HepG2 (cell line): Measurements from ENCODE around the gene TMEM132D. TPM values are rescaled to one million over a fixed set of nuclear protein-coding genes. Genes with fewer than 3 reads are reported as not detected.

ENCODE experiments used
- ATAC-seq: fragments of 200-7000 bp; cut with Tn5 transposase; 3 replicates; pipeline ENCODE4 v1.9.1; 2020; ENCODE audit warnings: mild to moderate bottlenecking, moderate library complexity
- BruUV-seq: library from RNA; stranded (reverse); fragments of 400-500 nt; replicated peaks from 2 replicates; lab custom pipeline; 2021; lab: Mats Ljungman, UMichigan
- CTCF ChIA-PET: fragments of 300-600 bp; formaldehyde crosslinking; extraction: SDS; loops from one replicate; lab custom pipeline; 2021; ENCODE audit warnings: low total read pairs, inconsistent platforms, low intra/inter-chr PET ratio; lab: Yijun Ruan, JAX
- POLR2A ChIA-PET: fragments of 350-600 bp; sonication (Branson Sonifier 250); formaldehyde crosslinking; loops from one replicate; lab custom pipeline; 2020; ENCODE audit warnings: antibody characterized with exemption, inconsistent platforms; lab: Yijun Ruan, JAX
- DNase-seq: peaks from one replicate; pipeline ENCODE4 v3.0.0-alpha.2; 2015; ENCODE audit warnings: low spot score
- FAIRE-seq: peaks from 3 replicates; lab custom pipeline; 2011; peaks lifted over from hg19 to GRCh38; lab: Jason Lieb, UNC
- H2AFZ ChIP-seq: one replicate; pipeline ENCODE4 v1.6.1; 2011; ENCODE audit warnings: low read length, inconsistent platforms
- H3K27ac ChIP-seq: fragments of 300-600 bp; 3 replicates; pipeline ENCODE4 v1.8.0; 2011; ENCODE audit warnings: mixed run types, mild to moderate bottlenecking, mixed read lengths, low read length, inconsistent platforms; ENCODE audit not compliant: insufficient read depth; ENCODE audit errors: extremely low read length
- H3K27me3 ChIP-seq, 2 experiments: fragments of 200-600 bp in 1 of 2; 2 replicates in 1 of 2; 3 replicates in 1 of 2; pipeline versions ENCODE4 v1.6.0 to v1.8.0; 2011; ENCODE audit warnings: low read length in 2 of 2, mild to moderate bottlenecking in 2 of 2, moderate library complexity in 2 of 2, inconsistent platforms in 1 of 2; ENCODE audit not compliant: insufficient read depth in 2 of 2, control insufficient read depth in 1 of 2
- H3K36me3 ChIP-seq, 2 experiments: fragments of 200-600 bp in 1 of 2; replicated peaks in 1 of 2; 2 replicates in 1 of 2; 3 replicates in 1 of 2; pipeline versions ENCODE4 v1.5.1 to v1.8.0; 2011; ENCODE audit warnings: low read length in 2 of 2, inconsistent platforms in 1 of 2; ENCODE audit not compliant: insufficient read depth in 2 of 2, control insufficient read depth in 1 of 2
- H3K4me1 ChIP-seq: 2 replicates; pipeline ENCODE4 v1.5.1; 2012; ENCODE audit warnings: low read length, inconsistent platforms; ENCODE audit not compliant: insufficient read depth
- H3K4me2 ChIP-seq: 2 replicates; pipeline ENCODE4 v1.6.0; 2011; ENCODE audit warnings: low read depth, low read length, inconsistent platforms
- H3K4me3 ChIP-seq, 3 experiments: fragments of 200-600 bp in 1 of 3; sonication (generic), shearing (Covaris generic) in 1 of 3; replicated peaks in 1 of 3; 2 replicates each; pipeline ENCODE4 v1.5.1; 2011 to 2016; ENCODE audit warnings: low read length in 3 of 3, inconsistent platforms in 2 of 3, low read depth in 2 of 3, mild to moderate bottlenecking in 2 of 3, control low read depth in 1 of 3, mixed read lengths in 1 of 3; ENCODE audit not compliant: insufficient read depth in 1 of 3
- H3K79me2 ChIP-seq: one replicate; pipeline ENCODE4 v1.6.1; 2011; ENCODE audit warnings: low read length, inconsistent platforms; ENCODE audit not compliant: insufficient read depth
- H3K9ac ChIP-seq: 2 replicates; pipeline ENCODE4 v1.6.0; 2011; ENCODE audit warnings: mild to moderate bottlenecking, low read depth, low read length, inconsistent platforms; ENCODE audit not compliant: insufficient read depth
- H3K9me3 ChIP-seq: 2 replicates; pipeline ENCODE4 v1.5.1; 2012; ENCODE audit warnings: mild to moderate bottlenecking, low read length
- H4K20me1 ChIP-seq: 2 replicates; pipeline ENCODE4 v1.6.0; 2011; ENCODE audit warnings: inconsistent platforms, mild to moderate bottlenecking, low read length, moderate library complexity; ENCODE audit not compliant: insufficient read depth
- ATF7 ChIP-seq, 2 experiments: fragments of 450-650 bp in 1 of 2; sonication (generic) in 1 of 2; formaldehyde crosslinking in 1 of 2; IDR thresholded peaks; 2 replicates each; pipeline versions ENCODE4 v1.4.0 to v1.6.1; 2016 to 2020; ENCODE audit warnings: antibody characterized with exemption in 1 of 2, mild to moderate bottlenecking in 1 of 2, missing genetic modification reagents in 1 of 2
- DDIT3 ChIP-seq: sonication (generic); formaldehyde crosslinking; IDR thresholded peaks from 2 replicates; pipeline ENCODE4 v1.4.0; 2020; ENCODE audit warnings: mild to moderate bottlenecking, missing genetic modification reagents
- FOXA1 ChIP-seq, 2 experiments: fragments of 450-650 bp in 1 of 2; sonication (generic) in 1 of 2; formaldehyde crosslinking in 1 of 2; IDR thresholded peaks; 2 replicates each; pipeline versions ENCODE4 v1.4.0 to v1.6.1; 2016 to 2020; ENCODE audit warnings: missing genetic modification reagents in 1 of 2
- MXD1 ChIP-seq: sonication (generic); formaldehyde crosslinking; IDR thresholded peaks from 2 replicates; pipeline ENCODE4 v1.4.0; 2020; ENCODE audit warnings: mild to moderate bottlenecking, missing genetic modification reagents
- ZFP36L2 ChIP-seq: sonication (generic); formaldehyde crosslinking; IDR thresholded peaks from 2 replicates; pipeline ENCODE4 v1.4.0; 2020; ENCODE audit warnings: missing genetic modification reagents
- ZKSCAN5 ChIP-seq: sonication (generic); formaldehyde crosslinking; IDR thresholded peaks from 2 replicates; pipeline ENCODE4 v1.5.1; 2020; ENCODE audit warnings: mild to moderate bottlenecking, missing genetic modification reagents
- ZNF543 ChIP-seq: sonication (generic); formaldehyde crosslinking; IDR thresholded peaks from 2 replicates; pipeline ENCODE4 v1.4.0; 2020; ENCODE audit warnings: mild to moderate bottlenecking, missing genetic modification reagents
- ZNF569 ChIP-seq: sonication (generic); formaldehyde crosslinking; IDR thresholded peaks from 2 replicates; pipeline ENCODE4 v1.5.0; 2020; ENCODE audit warnings: mild to moderate bottlenecking, missing genetic modification reagents, moderate library complexity, borderline replicate concordance
- WGBS: methylation state at CpG from one replicate; pipeline ENCODE4 v1.1.6; 2017; ENCODE audit warnings: low lambda C conversion rate; 5-methylcytosine and 5-hydroxymethylcytosine counted together
- in situ Hi-C: cut with HindIII; loops from 2 replicates; pipeline ENCODE4 v1.10.0; 2017; ENCODE audit warnings: low pct_unique_long_range_greater_than_20kb; ENCODE audit not compliant: extremely low pct_ligation_motif_present
- intact Hi-C: fragments of 100-400 bp; cut with micrococcal nuclease; formaldehyde crosslinking; loops from one replicate; pipeline ENCODE4 v1.10.0; 2022; ENCODE audit not compliant: unreplicated experiment
- polyA plus RNA-seq, 8 experiments: library from polyadenylated mRNA; depleted of rRNA in 3 of 8; stranded (reverse) in 7 of 8; unstranded in 1 of 8; fragments of >200 nt; fragmentation: Illumina TruSeq in 4 of 8; extraction: Trizol in 4 of 8; gene quantifications; 2 replicates each; pipeline versions ENCODE4 v1.2.1 to v1.2.3, GENCODE V29; 2011 to 2016; ENCODE audit warnings: low read depth in 4 of 8, missing spikeins in 1 of 8, mixed read lengths in 1 of 8; ENCODE audit not compliant: insufficient read depth in 1 of 8
- total RNA-seq, 5 experiments: library from RNA; depleted of rRNA; stranded (reverse); fragments of >200 nt; fragmentation: Illumina TruSeq; extraction: Trizol; gene quantifications; 2 replicates each; pipeline ENCODE4 v1.2.3, GENCODE V29; 2016; ENCODE audit warnings: low read depth in 1 of 5

TMEM132D gene
- total and polyA plus RNA-seq, 2 of the 13 experiments (the other 11 are each of a cell fraction or from before 2014, with no cell fraction given): not detected

- H2AFZ ChIP-seq: no peak overlapping the region
- H3K27me3 ChIP-seq: no peaks in the 10 kb centered on the region
- H3K27ac ChIP-seq: no peak overlapping the region
- H4K20me1 ChIP-seq: no peaks in the 10 kb centered on the region
- H3K36me3 ChIP-seq: no peaks in the 10 kb centered on the region
- 46% methylated on average over 3 of the region's 3 CpGs for WGBS
- no peaks in the 10 kb centered on the region for H3K79me2 ChIP-seq
- ChIA-PET CTCF (no interaction called here), POLR2A (no interaction called here)
- in situ Hi-C loops (no loop called here), intact Hi-C loops (no loop called here)
- peaks cover 18% of the 10 kb centered on the region; the same call in 1 of the 2 replicates for H3K9me3 ChIP-seq
- no peak overlapping the region for H3K4me2 ChIP-seq
- no TSS peak for BruUV-seq
- no peak for TF ChIP-seq ZNF543
- H3K4me3 ChIP-seq: no peak overlapping the region
- no peaks in the 10 kb centered on the region for H3K4me1 ChIP-seq
- H3K9ac ChIP-seq: no peak overlapping the region
- DNase-seq (no peak), FAIRE-seq (no peak), ATAC-seq (no peak)
These were observed 469.0 kb downstream of the TMEM132D start for GRCh38 chr12:129434790-129435189.

- WGBS: 14% methylated on average over 5 of the region's 5 CpGs
These were observed 475.4 kb downstream of the TMEM132D start for GRCh38 chr12:129428240-129428936.

More at GRCh38 chr12:129428240-129428936, 475.4 kb downstream of the TMEM132D start:
- H3K79me2 ChIP-seq: no peaks in the 10 kb centered on the region
- CTCF ChIA-PET: no interaction called here
- no peak for TF ChIP-seq DDIT3 (CRISPR knock-in tag)
- no peak for TF ChIP-seq ZFP36L2 (CRISPR knock-in tag)
- TF ChIP-seq FOXA1 (IDR thresholded peaks at IDR 0.05): no peak
- no peak for TF ChIP-seq FOXA1 (CRISPR knock-in tag; IDR thresholded peaks at IDR 0.05)
- TF ChIP-seq MXD1 (CRISPR knock-in tag): no peak
- TF ChIP-seq ZNF569 (CRISPR knock-in tag): no peak
- TF ChIP-seq ATF7 (IDR thresholded peaks at IDR 0.05): no peak
- TF ChIP-seq ATF7 (CRISPR knock-in tag; IDR thresholded peaks at IDR 0.05): no peak
- TF ChIP-seq ZKSCAN5 (CRISPR knock-in tag): no peak
- no peak for ATAC-seq
- H2AFZ ChIP-seq: no peak overlapping the region
- no peaks in the 10 kb centered on the region for H3K4me1 ChIP-seq
- no peaks in the 10 kb centered on the region for H3K36me3 ChIP-seq
- H3K4me3 ChIP-seq: no peak overlapping the region
- intact Hi-C loops: no loop called here
- no peak overlapping the region for H3K4me2 ChIP-seq
- no peaks in the 10 kb centered on the region for H3K27me3 ChIP-seq
- no peak overlapping the region for H3K27ac ChIP-seq
- no peaks in the 10 kb centered on the region for H4K20me1 ChIP-seq
- in situ Hi-C loops: no loop called here
- POLR2A ChIA-PET: no interaction called here
- H3K9ac ChIP-seq: no peak overlapping the region
- no TSS peak for BruUV-seq
- DNase-seq: no peak
- FAIRE-seq: no peak
- H3K9me3 ChIP-seq: peaks cover 18% of the 10 kb centered on the region; the same call in 1 of the 2 replicates
